GM10847 (cell line): Measurements from ENCODE around the gene MPHOSPH10.

Experiments used
- POLR2A ChIP-seq: IDR thresholded peaks from 2 replicates; pipeline ENCODE4 v1.6.1; 2011; ENCODE audit not compliant: insufficient read length; ENCODE audit errors: extremely low read depth

MPHOSPH10 gene

DNA sequence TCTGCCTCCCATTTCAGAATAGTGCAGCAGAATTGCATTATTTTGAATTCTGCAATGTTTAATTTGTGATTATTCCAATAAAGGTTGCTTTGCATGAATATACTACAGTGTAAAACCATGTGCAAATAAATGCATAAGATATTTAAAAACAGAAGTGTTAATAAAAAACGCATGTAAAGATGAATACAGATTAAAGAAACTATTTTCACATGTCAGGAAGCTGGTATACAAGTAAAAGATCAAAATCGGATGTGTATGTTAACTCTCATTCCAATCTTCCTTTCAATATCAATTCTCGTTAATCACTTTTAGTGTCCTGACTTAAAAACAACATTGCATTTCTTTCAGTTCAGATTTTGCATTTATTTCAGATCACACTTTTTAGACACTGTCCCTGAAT, 3.5 kb upstream of the MPHOSPH10 start:
- no peak for TF ChIP-seq POLR2A

DNA sequence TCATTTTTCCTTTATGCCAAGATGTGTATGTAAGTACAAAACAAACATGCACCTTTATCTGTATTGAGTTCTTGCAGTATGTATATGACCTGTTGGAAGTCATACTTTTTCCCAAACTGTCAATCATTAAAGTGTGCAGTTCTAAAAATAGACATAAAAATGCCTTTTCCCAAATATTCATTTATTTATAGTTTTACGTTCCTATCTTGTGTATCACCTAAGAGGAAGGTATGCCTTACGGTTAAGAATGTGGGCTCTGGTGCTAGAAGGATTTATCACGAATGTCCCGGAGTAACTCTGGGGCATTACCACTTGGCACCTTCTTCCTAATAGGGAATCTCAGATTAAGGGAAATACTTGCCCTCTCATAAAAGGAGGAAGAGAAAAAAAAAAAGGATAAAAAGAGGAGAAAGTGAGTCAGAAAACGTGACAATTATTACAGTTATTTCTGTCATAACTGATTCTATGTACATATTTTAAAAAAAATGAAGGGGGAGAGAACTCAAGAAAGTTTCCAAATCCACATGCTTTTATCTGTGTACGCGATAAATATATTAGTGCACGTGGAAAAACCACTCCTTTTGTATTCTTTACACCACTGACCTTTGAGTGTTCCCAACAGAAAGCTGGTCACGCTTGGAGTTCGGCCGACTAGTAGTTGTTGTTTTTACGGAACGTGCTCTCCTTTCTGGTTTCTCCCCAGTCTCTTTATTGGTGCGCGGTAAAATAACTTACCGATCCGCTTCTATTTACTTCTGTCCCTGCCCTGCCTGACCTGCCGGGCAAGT, 1.1 kb upstream of the MPHOSPH10 start:
- no peak for TF ChIP-seq POLR2A

DNA sequence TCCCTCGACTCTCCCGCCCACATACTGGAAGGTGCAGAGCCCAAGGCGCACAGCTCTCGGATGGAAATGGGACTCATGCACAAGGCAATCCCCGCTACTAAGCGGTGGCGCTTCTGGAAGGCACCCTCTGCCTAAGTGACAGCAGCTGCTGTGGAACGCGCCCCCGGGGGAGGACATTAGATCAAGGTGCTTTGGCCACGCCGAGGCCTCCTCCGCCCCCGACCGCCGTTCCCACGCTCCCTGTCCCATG, 607 bp upstream of the MPHOSPH10 start:
- no peak for TF ChIP-seq POLR2A

DNA sequence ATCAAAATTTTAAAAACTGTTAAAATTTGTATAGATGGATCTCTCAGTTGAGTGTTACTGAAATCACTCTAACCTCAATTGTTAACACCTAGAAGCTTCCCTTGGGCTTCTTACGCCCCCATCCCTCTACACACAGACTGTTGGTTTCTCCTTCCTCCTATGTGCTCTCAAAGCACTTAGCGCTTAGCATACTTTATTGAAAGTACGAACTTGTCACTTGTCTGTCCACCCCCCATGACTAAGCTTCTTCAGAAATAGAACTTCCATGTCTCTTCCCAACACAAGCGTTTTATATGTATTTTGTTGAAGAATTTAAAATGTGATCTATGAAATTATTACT, 441 bp downstream of the MPHOSPH10 start:
- TF ChIP-seq POLR2A, result no peak

DNA sequence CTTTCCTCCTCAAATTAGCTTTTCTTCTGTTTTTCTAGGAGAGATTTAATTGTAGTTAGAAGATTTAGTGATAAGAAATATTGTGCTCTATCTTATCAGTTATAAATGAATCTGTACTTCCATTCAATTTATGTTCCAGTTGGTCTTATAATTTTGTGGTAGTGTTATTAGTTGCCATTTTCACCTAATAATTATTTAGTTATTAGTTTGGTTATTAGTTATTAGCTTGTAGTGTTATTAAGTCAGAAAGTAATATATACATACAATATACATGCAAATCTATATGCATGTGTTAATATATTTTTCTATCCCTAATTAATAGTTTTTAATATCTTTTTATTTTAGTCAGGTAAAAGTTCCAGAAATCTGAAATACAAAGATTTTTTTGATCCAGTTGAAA, 3.2 kb downstream of the MPHOSPH10 start:
- no peak for TF ChIP-seq POLR2A

DNA sequence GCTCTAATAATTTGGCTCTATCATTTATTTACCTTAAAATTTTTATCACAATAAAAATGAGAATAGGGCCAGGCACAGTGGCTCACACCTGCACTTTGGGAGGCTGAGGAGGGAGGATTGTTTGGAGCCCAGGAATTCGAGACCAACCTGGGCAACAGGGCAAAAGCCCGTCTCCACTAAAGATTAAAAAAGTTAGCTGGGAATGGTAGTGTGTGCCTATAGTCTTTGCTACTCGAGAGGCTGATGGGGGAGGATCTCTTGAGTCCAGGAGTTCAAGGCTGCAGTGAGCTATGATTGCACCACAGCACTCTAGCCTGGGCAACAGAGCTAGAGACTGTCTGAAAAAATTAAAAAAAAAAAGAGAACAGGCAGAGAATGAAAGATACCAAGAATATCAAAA, 5.7 kb downstream of the MPHOSPH10 start:
- no peak for TF ChIP-seq POLR2A

DNA sequence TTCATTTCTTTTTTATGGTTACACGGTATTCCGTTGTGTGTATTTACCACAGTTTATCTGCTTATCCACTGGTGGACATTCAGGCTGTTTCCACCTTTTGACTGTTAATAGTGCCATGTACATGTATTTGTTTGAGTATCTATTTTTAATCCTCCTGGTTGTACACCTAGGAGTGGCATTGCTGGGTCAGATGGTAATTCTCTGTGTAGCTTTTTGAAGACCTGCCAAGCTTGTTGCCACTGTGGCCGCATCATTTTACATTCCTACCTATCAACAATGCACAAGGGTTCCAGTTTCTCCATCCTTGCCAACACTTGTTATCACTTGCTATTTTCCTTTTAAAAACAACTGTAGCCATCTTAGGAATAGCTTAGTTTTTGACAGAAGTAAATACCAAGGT, 13.3 kb downstream of the MPHOSPH10 start:
- TF ChIP-seq POLR2A, result no peak

DNA sequence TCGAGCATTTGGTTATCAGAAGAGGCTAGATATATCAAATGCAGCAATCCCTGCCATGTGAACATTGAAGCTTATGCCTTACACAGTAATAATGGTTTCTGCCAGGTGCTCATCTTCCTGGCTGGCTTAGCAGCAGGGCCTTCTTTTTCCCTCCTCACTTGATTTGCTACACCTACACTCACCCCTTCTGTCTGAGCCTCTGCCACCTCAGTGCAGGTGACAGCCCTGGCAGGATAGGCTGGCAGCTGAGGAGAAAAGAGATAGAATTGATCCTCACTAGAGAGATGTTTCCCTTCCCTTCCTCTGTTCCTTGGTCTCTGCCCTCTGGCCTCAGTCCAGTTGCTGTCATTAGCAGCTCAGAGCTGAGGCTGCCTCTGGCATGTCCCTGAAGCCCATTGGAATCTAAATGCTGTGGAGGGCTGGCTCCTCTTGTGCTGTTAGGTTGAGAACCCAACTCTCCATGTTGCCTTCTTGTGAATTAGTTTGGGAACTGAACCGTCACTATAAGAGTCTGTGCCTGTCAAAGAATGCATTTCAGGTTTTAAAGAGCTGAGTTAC, 18.2 kb downstream of the MPHOSPH10 start:
- no peak for TF ChIP-seq POLR2A

DNA sequence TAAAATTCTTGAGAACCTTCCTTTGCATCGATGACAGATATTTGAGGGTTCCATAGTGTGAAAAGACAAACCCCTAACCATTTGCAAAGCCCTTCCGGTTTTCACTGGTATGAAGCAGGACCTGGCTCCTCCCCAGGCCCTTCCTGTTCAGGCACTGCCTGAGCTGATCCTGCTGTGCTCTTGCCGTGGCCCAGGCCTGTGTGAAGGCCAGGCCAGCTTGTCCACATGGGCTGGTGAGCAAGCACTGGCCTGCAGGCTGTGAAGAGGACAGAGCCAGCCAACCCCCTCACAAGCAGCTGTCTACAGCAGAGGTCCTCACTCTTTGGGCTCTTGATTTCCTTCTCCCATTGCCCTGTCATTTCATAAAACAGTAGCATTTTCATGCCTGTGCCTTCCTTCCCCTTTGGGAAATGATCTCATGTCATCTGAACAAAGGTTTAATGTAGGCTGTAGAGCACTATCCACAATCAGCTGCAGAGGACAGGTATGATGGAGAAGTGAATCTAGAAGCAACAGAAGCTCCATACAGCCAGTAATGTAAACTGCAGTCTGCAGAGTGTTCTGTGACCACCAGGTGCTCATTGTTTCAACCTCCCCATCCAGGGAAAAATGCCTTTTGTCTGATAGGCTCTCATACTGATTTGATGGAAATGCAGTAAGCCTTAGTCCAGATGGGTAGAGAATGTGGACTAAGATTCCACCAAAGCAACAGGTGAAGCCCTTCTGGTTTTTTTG, 19.8 kb downstream of the MPHOSPH10 start:
- TF ChIP-seq POLR2A, result no peak

DNA sequence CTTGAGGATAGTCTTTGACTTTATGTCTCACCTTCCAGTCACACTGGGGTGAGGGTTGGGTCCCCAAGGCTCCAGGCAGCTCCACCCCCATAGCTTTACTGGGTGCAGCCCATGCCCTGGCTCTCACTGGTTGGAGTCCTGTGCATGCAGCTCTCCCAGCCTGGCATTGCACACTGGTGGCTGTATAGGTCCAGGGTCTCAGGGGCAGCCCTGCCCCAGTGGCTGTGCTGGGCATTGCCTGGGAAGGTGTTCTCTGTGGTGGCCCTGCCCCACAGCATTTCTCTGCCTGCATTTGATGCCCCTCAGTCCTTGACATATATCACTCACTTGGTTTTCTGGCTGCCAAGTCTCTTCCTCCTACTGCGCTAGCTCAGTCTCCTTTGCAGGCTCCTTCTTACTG, 21.2 kb downstream of the MPHOSPH10 start:
- TF ChIP-seq POLR2A, result no peak

DNA sequence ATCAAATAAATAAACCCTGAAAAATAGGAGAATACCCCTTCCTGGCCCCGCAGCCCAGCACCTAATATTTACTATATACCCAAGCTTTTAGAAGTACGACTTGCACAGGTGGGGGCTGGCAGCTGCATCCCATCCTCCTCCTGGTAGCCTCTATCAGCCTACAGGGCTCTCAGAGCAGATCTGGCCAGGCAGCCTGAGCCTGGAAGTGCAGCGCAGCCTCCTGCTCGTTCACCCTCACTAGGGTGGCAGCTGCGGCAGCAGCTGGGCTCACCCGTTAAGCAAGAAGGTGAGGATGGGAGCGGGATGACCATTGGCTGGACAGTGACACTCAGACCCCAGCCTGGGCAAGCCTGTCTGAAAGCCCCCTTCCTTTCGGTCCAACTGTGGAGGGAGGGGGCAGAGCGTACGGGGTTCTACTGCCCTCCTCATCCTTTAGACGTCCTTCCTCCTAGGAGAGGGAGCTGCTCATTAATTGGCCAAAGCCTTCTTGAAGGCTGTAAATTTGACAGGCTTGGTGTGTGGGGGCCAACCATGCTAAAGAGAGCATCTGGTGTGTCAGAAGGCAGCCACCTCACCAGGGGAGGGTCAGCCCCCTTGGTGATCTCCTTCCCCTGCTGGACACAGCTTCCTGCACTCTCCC, 23.3 kb downstream of the MPHOSPH10 start:
- no peak for TF ChIP-seq POLR2A

DNA sequence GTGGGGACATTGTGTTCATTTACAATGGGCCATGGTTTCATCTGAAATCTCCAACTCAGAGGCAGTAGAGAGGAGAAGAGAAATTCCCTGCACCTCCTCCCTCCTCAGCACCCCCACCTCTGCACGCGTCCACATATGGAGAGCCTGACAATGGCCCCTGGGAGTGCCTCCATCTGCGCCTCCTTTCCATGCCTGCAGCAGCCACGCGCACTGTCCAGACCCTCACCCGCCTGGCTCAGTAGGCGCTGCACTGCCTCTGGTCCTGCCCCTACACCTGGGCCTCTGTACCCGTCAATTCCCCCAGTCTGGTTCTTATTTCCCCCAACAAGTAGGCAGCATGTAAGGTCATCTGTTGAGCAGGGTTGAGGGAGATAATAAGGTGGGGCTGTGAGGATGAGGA, 23.8 kb downstream of the MPHOSPH10 start:
- no peak for TF ChIP-seq POLR2A

DNA sequence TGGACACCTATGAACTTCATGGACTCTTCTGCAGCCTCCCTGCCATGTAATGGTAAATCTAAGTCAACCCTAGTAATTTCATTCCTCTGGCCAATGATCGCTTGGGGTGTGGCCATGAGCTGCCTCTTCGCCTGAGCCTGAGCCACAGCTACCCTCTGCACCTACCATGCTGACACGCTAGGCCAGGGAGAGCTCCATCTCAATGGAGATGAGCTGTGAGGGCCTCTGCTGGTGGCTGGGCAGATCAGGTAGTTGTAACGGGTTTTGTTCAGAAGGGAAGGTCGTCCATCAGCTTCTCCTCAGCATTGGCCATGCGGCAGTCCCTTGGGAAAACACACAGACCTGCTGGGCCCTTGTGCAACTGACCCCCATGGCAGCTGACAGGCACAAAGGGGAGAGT, 24.4 kb downstream of the MPHOSPH10 start:
- TF ChIP-seq POLR2A, result no peak

DNA sequence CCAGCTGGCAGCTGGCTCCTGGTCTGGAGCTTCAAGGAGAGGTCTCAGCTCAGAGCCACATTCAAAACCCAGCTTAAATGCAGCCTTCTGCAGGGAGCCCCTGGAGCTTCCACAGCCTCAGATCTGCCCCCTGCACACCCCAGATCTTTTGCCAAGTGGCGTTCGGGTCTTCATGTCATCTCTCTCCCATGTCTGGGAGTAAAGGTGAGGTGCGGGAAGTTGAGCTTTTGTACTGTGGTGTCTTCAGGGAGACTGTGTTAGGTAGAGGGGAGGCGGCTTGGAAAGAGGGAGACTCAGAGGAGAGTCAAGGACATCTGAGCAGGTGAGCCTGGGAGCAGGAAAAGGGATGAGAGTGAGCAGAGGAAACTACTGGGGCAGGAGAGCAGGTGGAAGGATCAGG, 25.4 kb downstream of the MPHOSPH10 start:
- TF ChIP-seq POLR2A, result no peak

DNA sequence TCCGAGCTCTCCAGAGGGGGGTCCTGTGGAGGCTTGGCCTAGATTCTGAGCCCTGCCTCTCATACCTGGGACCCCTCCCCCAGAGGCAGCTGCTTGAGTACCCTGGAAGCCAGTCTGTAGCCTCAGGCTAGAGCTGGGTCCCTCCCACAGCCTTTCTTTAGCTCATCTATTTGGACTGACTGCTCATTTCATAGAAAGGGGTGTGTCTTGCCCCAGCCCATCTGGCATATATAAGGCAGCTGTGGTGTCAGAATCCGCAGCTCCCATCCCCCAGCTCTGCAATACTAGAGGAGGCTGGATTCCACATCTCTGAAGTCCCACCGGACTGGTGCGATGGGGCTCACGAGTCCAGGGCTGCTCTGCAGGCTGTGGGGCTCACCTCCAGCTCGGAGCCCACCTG, 26.1 kb downstream of the MPHOSPH10 start:
- no peak for TF ChIP-seq POLR2A

DNA sequence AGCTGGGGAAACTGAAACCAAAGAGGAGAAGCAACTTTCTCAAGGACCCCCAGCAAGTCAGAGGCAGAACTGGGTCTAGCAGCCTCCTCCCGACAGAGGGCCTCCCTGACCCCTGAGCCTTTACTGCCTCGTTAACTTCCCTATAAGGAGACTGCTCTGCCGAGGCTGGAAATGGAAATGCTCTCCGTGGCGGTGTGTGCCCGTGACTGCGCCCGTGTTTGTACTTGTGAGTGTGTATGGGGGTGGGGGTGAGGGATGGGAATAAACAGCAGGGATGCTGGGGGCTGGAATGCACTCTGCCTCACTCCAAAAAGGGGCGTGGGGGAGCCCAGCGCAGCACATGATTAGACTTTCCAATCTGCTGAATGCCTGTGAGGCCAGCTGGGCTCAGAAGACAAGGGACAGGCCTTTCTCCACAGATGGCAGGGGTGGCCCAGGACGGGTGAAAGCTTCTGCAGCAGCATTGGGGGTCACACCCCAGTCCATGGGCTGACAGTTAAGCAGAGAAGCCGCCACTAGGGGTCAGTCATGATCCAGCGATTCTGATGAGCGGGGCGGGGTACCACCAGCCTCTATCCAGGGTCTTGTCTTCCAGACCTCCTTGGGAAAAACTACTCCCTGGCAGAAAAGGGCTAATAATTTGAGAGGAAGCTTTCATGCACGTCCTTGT, 26.8 kb downstream of the MPHOSPH10 start:
- no peak for TF ChIP-seq POLR2A
